ENCODE data around the gene TGFBRAP1.

The TGFBRAP1 gene

DNA sequence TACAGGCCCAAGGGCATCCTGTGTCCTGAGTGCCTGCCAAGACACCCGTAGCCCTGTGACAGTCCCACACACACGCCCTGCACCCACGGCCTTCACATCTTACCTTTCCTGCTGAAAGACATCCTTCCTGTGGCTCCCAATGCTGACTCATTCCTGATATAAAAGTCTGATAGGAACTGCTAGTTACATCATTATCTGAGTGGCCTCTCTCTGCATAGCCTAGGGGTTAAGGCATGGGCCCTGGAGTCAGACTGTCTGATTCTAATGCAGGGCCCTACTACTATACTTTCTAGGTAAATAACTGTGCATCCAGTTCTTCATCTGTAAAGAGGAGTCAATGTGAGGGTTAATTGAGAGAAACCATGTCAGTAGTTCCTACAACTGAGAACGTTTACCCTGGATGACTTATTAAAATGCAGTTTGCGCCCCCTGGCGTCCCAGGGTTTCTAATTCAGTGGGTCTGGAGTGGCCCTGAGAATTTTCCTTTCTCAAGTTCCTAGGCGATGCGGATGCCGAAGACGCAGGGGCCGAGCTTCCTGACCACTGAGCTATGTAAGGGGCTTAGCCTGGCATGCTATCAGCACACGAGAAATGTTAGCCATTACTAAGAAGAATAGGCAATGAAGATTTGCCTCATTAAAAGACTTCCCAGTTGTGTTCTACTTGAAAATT lies 94.0 kb downstream of the TGFBRAP1 start:
- DNase-seq: peak; percentile 34 to 73

DNA sequence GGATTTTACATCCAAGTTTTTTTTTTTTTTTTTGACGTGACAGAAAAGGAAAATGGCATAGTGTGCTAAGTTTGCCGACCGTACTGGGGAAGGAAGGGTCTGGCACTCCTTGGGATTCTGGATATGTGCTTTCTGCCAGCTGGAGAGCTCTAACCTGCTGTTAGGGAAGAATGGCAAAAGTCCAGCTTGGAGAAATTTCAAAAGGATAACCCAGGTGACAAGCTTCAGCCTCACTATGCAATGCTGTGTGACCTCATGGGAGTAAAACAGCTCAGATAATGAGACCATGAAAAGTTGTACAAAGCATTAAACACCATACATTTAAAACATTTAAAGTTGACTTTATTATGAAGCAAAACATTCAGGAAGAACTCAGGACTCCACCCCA lies 98.3 kb downstream of the TGFBRAP1 start:
- no peak for DNase-seq

DNA sequence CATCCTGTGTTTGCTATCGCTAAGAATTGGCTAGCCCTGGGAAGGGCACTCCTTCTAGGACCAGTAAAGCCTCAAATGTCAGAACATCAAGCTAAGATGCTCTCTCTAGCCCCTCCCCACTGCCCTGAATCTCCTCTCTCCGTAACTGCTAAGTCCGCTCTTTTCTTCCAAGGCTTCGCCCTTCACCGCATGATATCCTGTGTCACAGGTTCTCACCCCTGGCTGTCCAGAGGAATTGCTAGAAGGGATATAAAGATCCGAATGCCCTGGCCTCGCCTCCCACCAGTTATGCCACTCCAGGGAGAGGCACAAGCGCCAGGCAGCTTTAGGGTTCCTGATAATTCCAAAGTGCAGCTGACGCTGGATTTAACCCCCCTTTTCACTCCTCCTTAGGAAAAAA lies 105.1 kb downstream of the TGFBRAP1 start:
- DNase-seq: no peak

DNA sequence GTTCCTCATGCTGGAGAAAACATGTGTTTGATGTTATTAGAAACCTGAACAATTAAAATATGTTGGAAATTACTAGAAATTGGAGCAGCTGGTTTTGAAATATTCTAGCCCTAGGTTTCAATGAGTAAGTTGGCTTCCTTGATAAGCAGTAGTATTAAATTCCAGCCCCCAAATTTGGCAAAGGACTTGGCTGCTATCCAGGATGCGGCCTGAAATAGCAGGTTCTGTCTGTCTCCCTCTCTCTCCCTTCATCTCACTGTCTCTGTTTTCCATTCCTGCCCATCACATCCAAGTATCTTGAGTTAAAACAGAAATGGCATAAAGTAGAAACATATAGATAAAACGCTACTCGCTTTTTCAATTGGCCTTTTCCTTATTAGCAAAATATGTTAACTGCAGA lies 108.9 kb downstream of the TGFBRAP1 start:
- DNase-seq: no peak

DNA sequence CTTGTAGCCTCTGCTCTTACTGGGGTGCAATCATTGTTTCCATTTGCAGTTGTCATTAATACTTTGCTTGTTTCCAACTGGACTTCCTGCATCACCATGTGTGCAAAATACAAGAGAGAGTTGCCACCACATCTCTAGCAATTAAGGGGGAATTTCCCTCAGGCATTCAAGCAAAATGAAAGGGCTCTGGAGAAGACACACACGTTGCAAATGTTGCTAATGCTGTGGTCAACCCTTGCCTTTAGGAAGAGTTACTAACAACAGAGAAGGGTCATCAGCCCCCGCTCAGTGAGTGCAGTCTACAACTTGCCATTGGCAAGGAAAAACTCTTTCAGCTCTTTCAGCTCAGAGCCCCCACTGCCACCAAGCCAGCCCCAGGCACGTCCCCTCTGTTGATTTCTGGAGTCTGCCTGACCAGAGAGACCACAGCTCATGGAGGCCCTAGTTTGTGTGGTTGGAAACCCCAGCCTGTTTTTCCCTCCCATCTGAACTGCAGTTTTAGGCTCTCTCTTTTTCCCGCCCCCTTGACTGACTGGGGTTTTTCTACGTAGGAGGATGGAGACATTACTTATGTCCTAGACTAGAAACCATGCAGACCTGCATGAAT lies 113.8 kb downstream of the TGFBRAP1 start:
- no peak for DNase-seq

All from hippocampal formation (tissue), 2 donors.